Putamen (tissue), 1 donor: ENCODE results near the gene S1PR1.
"Not testable (repeated sequence)": the region's sequence is repeated elsewhere in the genome, so short reads cannot be mapped to it uniquely, and the experiment has no call there.

ENCODE experiments used
- DNase-seq: peaks from one replicate; pipeline ENCODE4 v3.0.0-alpha.2; 2016; ENCODE audit warnings: low spot score

S1PR1 gene

GRCh38 chr1:101236516-101237228 lies at the start of gene S1PR1:
Gene S1PR1 (plus strand): TSS chr1:101237019. CDS start chr1:101238985, 1,966 bp downstream.
- DNase-seq, result no peak

DNA sequence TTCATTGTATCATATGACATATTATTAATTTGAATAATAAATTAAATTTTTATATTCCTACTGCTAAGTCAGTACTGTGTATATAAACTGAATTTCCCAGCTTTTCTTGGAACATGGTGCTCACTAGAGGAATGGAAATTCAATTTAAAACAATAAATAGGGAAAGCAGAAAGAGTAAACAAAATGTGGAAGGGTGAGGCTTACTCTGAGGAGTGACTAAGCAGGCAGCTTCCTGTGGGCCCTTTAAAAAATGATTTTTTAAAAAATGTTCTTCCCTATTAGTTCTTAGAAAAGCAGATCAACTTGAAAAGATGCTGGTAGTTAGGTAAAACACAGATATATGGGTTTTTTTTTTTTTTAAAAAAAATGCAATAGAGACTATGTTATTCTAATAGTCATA lies 49.5 kb upstream of the S1PR1 start:
- DNase-seq, result no peak

DNA sequence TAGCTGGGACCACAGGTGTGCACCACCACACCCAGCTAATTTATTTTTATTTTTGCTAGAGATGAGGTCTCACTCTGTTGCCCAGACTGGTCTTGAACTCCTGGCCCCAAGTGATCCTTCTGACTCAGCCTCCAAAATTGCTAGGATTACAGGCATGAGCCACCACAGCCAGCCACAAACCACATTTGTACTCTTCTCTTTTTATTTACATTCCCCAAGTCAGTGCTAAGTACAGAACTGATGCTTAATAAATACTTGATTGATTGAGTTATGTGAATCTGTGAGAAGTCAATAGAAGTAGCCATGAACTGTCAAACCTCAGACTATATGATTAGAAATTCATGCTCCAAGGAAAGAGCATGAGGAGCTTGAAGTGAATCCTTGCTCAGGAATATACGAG lies 48.5 kb upstream of the S1PR1 start:
- DNase-seq, result no peak

- not testable (repeated sequence) for DNase-seq
Measured at GRCh38 chr1:101188968-101189367, 47.9 kb upstream of the S1PR1 start.

- DNase-seq, result no peak
Measured at GRCh38 chr1:101190441-101190840, 46.4 kb upstream of the S1PR1 start.

- DNase-seq, result no peak
Measured at GRCh38 chr1:101191049-101191448, 45.8 kb upstream of the S1PR1 start.

DNA sequence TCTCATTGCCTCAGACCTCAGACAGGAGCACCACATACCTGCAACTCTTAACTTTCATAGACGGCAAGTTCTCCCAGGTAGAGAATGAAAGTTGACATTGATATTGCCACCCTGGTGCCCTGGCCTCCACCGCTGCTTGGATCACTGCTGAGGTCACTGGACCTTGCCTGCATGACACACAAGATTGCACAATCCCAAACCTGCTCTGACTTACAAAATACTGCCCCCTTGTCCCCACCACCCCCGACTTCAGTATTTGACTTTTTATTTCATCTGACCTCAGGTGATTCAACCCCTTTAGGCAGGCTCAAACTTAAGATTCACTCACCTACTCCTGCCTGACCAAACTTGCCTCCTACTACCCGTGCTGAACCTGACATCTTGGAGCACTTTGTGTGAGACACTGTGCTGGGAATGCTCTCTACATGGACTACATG lies 43.1 kb upstream of the S1PR1 start:
- no peak for DNase-seq

DNA sequence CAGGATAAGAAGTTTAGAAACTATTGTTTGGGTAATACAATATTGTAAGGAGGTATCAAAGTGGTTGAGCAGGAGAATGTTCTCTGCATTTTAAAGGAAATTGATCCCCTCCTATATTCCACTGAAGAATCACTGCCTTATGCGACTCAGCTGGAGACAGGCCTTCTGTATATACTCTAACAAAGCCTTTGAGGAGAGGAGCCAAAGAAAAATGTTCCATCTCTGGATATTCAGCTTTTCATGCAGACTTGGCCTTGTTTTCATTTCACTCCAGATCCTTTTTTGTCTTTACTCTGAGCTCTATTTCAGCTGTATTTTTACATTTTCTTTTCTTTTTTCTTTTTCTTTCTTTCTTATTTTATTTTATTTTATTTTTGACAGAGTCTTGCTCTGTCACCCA lies 42.1 kb upstream of the S1PR1 start:
- DNase-seq, result no peak

DNA sequence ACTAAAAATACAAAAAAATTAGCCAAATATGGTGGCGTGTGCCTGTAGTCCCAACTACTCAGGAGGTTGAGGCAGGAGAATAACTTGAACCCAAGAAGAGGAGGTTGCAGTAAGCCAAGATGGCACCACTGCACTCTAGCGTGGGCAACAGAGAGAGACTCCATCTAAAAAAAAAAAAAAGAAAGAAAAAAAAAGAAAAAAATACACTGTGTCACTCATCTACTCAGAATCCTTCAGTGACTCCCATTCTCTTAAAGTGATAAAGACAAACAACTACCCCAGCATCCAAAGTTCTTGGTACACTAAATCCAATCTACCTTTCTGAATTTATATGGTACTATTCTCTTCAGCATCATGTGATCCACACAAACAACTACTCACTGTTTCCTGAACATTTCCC lies 40.2 kb upstream of the S1PR1 start:
- no peak for DNase-seq

- DNase-seq, result no peak
Measured at GRCh38 chr1:101198842-101199636, 37.8 kb upstream of the S1PR1 start.

DNA sequence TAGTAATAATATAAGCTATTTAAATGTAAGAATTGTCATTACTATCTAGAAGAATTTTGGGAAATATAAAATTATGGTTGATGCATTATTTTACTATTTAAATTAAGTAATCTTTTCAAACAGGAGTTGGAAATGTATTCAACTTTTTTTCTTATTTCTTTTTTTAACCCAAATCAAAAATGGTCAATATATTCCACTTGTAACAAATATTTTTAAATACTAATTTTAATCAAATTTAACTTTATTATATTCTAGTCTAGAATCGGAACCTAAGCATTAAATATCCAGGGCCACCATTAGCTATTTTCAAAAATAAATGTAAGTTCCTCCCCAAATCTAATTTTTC lies 37.2 kb upstream of the S1PR1 start:
- DNase-seq, result no peak

GRCh38 chr1:101200513-101200912 lies 36.3 kb upstream of the S1PR1 start:
- no peak for DNase-seq

GRCh38 chr1:101203820-101204540 lies 32.8 kb upstream of the S1PR1 start:
- DNase-seq, result peak; percentile 27

GRCh38 chr1:101205457-101205856 lies 31.4 kb upstream of the S1PR1 start:
- no peak for DNase-seq

GRCh38 chr1:101206139-101206538 lies 30.7 kb upstream of the S1PR1 start:
- DNase-seq, result not testable (repeated sequence)

DNA sequence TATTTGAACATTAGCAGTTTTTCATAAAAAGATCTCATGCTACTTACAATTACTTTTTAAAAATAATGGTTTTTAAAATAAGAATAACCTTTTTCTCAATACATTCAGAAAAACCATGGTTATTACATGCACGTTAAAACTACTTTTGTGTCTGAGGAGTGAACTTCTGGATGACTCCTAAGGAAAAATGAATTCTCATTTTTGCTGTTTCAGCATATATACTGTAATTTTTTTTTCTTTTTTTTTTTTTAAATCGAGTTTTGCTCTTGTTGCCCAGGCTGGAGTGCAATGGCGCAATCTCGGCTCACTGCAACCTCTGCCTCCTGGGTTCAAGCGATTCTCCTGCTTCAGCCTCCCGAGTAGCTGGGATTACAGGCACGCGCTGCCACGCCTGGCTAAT lies 29.5 kb upstream of the S1PR1 start:
- not testable (repeated sequence) for DNase-seq

DNA sequence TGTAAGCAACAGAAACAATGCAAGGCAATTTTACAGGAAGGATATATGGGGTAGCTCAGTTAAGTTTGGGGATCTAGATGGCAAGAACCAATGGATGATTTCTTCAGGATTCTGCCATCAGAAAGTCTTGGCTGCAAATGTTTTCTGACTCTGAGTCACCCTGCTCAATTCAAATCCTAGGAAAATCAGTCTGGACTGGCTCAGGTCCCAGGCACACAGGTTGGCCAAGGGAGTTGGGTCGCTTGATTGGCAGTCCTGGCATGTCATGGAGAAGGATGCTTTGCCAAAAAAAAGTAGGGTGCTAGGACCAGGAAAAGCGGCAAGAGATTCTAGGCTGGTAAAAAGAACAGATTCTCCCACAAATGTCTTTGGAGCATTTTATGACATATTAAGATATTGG lies 28.9 kb upstream of the S1PR1 start:
- peak; percentile 26 for DNase-seq

DNA sequence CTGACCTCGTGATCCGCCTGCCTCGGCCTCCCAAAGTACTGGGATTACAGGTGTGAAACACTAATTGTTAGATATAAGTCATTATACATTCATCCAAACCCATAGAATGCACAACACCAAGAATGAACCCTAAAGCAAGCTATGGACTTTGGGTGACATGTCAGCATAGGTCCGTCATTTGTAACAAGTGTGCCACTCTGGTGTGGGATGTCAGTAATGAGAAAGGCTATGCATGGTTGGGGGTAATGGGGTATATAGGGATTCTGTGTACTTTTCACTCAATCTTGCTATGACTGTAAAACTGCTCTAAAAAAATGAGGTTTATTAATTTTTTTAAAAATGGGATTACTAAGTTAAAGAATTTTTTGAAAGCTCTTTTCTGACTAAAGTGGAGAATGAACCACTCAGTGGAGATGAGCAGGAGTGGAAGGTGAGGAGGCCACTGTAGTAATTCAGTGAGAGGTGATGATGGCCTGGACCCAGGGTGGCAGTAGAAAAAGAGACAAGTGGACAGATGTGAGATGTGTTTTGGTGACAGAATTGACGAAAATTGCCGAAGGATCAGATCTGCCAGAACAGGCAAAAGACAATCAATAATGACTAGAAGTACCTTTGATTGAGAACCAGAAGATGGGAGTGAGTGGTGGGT lies 21.3 kb upstream of the S1PR1 start:
- DNase-seq, result no peak

DNA sequence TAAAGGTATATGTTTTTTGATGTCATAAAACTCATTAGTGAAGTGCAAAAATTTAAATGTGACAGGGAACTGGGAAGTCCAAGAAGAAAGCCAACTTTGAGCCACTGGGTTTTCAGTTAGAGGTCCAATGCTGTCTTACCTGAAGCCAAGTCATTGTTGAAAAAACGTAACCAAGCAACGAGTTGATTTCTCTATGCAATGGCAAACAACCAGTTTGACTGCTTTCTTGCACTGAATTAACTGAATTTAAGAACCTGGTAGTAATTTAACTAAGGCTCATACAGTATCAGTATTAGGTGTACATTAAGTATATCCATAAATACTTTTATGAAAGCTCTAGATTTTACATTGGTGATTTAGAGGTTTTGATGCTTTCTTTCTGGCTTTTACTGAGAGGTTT lies 20.2 kb upstream of the S1PR1 start:
- no peak for DNase-seq

DNA sequence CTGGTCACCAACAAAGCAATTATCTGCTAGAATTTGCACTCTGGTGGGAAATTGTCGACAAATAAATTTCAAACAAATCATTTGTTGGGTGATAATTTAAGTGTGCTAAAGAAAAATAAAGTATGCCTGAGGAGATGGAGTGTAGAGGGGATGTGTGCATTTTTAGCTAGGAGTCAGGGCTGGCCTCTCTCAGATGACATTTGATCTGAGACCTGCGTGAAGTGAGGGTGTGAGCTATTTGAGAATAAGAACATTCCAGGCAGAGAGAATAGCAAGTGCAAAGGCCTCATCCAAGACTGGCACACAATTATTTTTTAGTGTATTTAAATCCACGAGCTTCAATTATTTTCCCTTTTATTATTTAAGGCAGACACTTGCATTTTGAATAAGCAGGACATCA lies 19.7 kb upstream of the S1PR1 start:
- no peak for DNase-seq

DNA sequence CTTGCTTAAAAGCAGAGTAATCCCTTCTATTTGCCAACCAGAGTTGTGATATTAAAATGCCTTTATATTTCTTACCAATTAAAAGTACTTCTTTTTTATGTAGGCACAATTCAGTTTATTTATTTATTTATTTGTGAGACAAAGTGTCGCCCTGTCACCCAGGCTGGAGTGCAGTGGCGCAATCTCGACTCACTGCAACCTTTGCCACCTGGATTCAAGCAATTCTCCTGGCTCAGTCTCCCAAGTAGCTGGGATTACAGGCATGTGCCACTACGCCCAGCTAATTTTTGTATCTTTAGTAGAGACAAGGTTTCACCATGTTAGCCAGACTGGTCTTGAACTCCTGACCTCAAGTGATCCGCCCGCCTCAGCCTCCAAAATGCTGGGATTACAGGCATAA lies 17.9 kb upstream of the S1PR1 start:
- DNase-seq, result not testable (repeated sequence)
